Neural crest cell (in vitro differentiated cells): ENCODE data around the gene ZSCAN5B. TPM values are rescaled to one million over a fixed set of nuclear protein-coding genes. Genes with fewer than 3 reads are reported as not detected.
A peak's percentile ranks its signal among the peaks of the same experiment; 100 is the strongest.
"Not testable (repeated sequence)": the region's sequence is repeated elsewhere in the genome, so short reads cannot be mapped to it uniquely, and the experiment has no call there.

Source experiments
- DNase-seq: peaks from one replicate; pipeline ENCODE4 v3.0.0; 2021; ENCODE audit warnings: low read depth, mixed read lengths, low spot score
- H3K27ac Mint-ChIP-seq: one replicate; pipeline ENCODE4 v1.8.0; 2021; ENCODE audit warnings: mild to moderate bottlenecking, mixed read lengths; ENCODE audit not compliant: unreplicated experiment
- H3K27me3 Mint-ChIP-seq: 2 replicates; pipeline ENCODE4 v1.8.0; 2021; ENCODE audit warnings: low read depth, mild to moderate bottlenecking, mixed read lengths
- H3K36me3 Mint-ChIP-seq: 2 replicates; pipeline ENCODE4 v1.8.0; 2021; ENCODE audit warnings: low read depth, mild to moderate bottlenecking, mixed read lengths
- H3K4me1 Mint-ChIP-seq: 2 replicates; pipeline ENCODE4 v1.8.0; 2021; ENCODE audit warnings: mixed read lengths
- H3K4me3 Mint-ChIP-seq: one replicate; pipeline ENCODE4 v1.8.0; 2021; ENCODE audit warnings: mild to moderate bottlenecking, mixed read lengths
- H3K9me3 Mint-ChIP-seq: 2 replicates; pipeline ENCODE4 v1.8.0; 2021; ENCODE audit warnings: mixed read lengths
- total RNA-seq: library from RNA; stranded (reverse); gene quantifications from 2 replicates; pipeline ENCODE4 v1.2.1, GENCODE V29; 2021
- TF ChIP-seq, protein P1 (sequence below): fragments of 200-600 bp; sonication (generic); conservative IDR thresholded peaks from 2 replicates; pipeline ENCODE4 v1.5.0; 2021; ENCODE audit warnings: antibody characterized with exemption, mild to moderate bottlenecking

The ZSCAN5B gene
- total RNA-seq, 1 donor from 2014 or later, result not detected

DNA sequence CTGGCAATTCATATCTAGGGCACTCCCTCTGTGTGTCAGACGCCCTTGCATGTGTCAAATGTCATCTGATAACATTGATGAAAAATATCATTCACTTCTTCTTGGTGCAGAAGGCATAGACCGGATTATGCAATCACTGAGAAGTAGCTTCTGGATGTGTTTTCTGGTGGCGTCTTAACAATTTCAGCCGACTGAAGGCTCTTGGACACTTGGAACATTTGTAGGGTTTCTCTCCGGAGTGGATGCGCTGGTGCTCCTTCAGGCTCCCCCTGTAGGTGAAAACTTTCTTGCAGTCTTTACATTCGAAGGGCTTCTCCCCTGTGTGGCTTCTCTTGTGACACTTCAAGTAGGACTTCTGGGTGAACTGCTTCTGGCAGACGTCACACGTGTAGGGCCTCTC, 23.9 kb upstream of the ZSCAN5B start:
- not testable (repeated sequence) for H3K4me1 Mint-ChIP-seq, H3K9me3 Mint-ChIP-seq, DNase-seq, H3K27me3 Mint-ChIP-seq, H3K4me3 Mint-ChIP-seq
- H3K36me3 Mint-ChIP-seq, result peaks cover 13% of the 10 kb centered on the region
- TF ChIP-seq, protein P1, sequence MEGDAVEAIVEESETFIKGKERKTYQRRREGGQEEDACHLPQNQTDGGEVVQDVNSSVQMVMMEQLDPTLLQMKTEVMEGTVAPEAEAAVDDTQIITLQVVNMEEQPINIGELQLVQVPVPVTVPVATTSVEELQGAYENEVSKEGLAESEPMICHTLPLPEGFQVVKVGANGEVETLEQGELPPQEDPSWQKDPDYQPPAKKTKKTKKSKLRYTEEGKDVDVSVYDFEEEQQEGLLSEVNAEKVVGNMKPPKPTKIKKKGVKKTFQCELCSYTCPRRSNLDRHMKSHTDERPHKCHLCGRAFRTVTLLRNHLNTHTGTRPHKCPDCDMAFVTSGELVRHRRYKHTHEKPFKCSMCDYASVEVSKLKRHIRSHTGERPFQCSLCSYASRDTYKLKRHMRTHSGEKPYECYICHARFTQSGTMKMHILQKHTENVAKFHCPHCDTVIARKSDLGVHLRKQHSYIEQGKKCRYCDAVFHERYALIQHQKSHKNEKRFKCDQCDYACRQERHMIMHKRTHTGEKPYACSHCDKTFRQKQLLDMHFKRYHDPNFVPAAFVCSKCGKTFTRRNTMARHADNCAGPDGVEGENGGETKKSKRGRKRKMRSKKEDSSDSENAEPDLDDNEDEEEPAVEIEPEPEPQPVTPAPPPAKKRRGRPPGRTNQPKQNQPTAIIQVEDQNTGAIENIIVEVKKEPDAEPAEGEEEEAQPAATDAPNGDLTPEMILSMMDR, result peak; percentile 55
- H3K27ac Mint-ChIP-seq, result peak overlapping the region; percentile 29

DNA sequence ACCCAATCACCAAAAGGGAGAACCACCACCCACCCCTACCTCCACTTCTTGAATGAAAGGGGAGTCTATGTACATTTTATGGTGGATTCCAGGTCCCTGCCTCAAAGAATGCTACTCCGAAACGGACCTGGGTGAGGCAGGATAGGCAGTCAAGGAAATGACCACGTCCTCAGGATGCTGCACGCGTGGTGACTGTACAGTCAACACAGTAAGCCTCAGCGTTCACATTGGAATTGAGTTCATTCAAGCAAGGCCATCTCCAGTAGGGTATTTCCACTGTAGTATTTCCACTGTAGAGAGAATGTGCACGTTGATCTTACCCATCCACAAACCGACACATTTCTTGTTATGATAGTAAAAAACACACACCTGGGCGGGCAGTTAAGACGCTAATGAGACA, 21.4 kb upstream of the ZSCAN5B start:
- Mint-ChIP-seq H3K27me3 (no peaks in the 10 kb centered on the region), H3K4me1 (no peaks in the 10 kb centered on the region)

DNA sequence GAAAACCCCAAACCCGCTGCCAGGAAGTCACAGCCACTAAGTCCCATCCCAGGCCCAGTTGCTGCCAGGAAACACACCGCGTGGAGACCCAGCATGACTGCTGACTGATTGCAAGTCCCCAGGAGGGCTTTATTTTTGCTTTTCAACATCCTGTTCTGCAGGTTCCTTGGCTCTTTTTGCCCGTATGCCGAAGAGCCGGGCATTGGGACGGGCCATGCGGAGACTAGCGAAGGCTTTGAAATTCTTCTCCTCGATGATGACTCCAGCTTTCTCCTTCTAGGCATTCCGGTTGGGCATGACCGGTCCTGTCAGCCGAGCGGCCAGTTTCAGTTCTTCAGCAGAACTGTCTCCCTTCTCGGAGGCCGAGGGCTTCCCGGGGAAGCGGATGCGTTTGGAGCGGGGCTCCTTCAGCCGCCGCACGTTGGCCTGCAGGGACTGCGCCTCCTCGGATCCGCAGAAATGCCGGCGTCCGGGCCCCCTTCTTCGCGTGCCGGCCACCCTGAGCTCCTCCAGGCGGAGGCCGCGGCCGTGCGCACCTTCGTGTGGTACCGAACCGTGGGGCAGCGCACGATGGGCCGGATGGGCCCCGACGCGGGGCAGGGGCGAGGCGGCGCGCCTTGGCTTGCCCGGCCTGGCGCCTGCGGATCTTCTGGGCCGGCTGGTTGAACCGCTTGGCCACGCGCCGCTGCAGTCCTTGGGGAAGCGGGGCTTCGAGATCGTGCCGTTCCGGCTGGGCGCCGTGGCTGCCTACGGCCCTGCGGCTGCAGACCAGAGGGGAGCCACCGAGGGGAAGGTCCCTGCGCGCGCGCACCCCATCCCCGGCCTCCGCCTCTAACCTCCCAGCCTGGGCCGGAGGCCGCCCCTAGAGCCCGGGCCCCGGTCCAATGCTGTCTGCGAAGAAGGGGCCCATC, 19.7 kb upstream of the ZSCAN5B start:
- Mint-ChIP-seq H3K27ac (no peak overlapping the region), H3K9me3 (no peaks in the 10 kb centered on the region), H3K4me3 (no peak overlapping the region), H3K36me3 (peaks cover 9% of the 10 kb centered on the region), H3K27me3 (no peaks in the 10 kb centered on the region), H3K4me1 (no peaks in the 10 kb centered on the region)
- TF ChIP-seq, protein P1, result no peak
- DNase-seq, result no peak

More for the DNA sequence above, 21.4 kb upstream of the ZSCAN5B start:
- Mint-ChIP-seq H3K36me3 (peaks cover 13% of the 10 kb centered on the region), H3K27ac (no peak overlapping the region), H3K4me3 (no peak overlapping the region), H3K9me3 (no peaks in the 10 kb centered on the region)
- TF ChIP-seq, protein P1, result no peak
- no peak for DNase-seq

DNA sequence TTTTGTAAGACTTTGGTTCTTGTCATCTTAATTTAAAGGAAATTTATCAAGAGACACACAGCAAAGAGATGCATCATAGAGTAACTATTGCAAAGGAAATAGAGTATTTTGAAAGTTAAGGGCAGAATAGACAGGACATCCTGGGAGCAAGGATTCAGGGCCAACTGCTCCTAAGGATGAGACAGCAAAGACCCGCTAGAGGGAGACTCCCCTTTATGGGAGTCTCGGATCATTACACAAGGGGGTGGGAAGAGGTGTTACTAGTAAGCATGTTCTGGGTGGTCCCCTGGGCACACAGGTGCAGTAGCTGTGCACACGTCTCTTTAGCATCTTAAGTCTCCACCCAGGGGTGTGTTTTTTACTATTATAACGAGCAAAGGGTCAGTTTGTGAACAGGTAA, 14.1 kb upstream of the ZSCAN5B start:
- no peak for DNase-seq
- H3K4me1 Mint-ChIP-seq, result no peaks in the 10 kb centered on the region
- TF ChIP-seq, protein P1, result no peak
- H3K36me3 Mint-ChIP-seq, result no peaks in the 10 kb centered on the region
- no peak overlapping the region for H3K4me3 Mint-ChIP-seq
- no peaks in the 10 kb centered on the region for H3K9me3 Mint-ChIP-seq
- no peak overlapping the region for H3K27ac Mint-ChIP-seq
- no peaks in the 10 kb centered on the region for H3K27me3 Mint-ChIP-seq

DNA sequence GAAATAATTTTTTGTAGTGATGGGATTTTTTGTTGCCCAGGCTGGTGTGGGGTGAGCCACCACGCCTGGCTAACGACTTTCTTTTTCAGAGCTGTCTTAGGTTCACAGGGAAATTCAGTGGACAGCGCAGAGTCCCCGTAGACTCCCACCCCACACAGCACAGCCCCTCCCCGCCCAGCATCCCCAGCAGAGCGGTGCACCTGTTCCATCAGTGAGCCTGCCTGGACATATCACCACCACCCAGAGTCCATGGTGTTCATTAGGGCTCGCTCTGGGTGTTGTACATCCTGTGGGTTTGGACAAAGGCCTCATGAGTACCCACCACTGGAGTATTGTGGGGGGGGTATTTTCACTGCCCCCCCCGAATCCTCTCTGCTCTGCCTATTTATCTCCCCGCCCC, 12.5 kb upstream of the ZSCAN5B start:
- H3K36me3 Mint-ChIP-seq, H3K4me1 Mint-ChIP-seq, H3K27ac Mint-ChIP-seq, H3K27me3 Mint-ChIP-seq, DNase-seq, H3K4me3 Mint-ChIP-seq, H3K9me3 Mint-ChIP-seq: not testable (repeated sequence)

DNA sequence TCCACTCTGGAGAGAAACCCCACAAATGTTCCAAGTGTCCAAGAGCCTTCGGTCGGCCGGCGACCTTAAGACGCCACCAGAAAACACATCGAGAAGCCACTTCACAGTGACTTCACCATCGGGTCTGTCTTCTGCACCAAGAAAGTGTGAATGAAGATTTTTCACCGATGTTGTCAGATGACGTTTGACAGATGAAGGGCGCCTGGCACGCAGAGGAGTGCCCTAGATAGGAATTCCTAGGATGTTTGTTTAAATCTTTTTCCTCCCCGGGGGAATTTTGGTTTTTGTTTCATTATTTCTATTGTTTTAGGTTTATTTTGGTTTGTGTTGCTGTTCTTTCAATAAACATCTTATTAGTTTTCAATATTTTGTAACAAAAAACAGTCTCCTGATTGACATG, 11.5 kb upstream of the ZSCAN5B start:
- H3K36me3 Mint-ChIP-seq, result no peaks in the 10 kb centered on the region
- H3K27ac Mint-ChIP-seq, result no peak overlapping the region
- H3K27me3 Mint-ChIP-seq, result peaks cover 10% of the 10 kb centered on the region
- H3K4me1 Mint-ChIP-seq, result no peaks in the 10 kb centered on the region
- no peaks in the 10 kb centered on the region for H3K9me3 Mint-ChIP-seq
- H3K4me3 Mint-ChIP-seq, result no peak overlapping the region
- DNase-seq, result no peak
- TF ChIP-seq, protein P1, result no peak

DNA sequence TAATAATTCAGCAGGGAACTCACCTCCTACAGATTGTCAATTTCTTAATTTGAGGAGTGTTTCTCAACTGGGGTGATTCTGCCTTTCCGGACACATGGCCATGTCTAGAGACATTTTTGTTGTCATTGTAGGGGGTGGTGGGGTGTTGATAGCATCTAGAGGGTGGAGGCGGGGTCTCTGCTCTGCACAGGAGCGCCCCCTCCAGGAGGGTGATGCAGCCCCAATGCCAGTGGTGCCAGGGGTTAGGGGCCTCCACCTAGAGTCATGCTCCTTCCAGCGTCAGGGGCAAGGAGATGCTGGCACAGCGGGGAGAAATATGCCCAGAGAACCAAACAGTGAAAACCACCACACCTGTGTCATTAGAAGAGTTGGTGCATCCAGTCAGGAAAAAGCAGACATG, 10.0 kb upstream of the ZSCAN5B start:
- not testable (repeated sequence) for H3K4me1 Mint-ChIP-seq, DNase-seq, H3K36me3 Mint-ChIP-seq, H3K27ac Mint-ChIP-seq, H3K9me3 Mint-ChIP-seq, H3K4me3 Mint-ChIP-seq
- H3K27me3 Mint-ChIP-seq, result peaks cover 15% of the 10 kb centered on the region
